Prostate gland (tissue), 2 donors: Measurements from ENCODE around the gene OR13C5.
"Not testable (repeated sequence)": the region's sequence is repeated elsewhere in the genome, so short reads cannot be mapped to it uniquely, and the experiment has no call there.

Experiments used
- POLR2A ChIP-seq: fragments of 450-650 bp; IDR thresholded peaks from one replicate; pipeline ENCODE4 v1.6.1; 2016; ENCODE audit warnings: antibody characterized with exemption, mild to moderate bottlenecking
- POLR2AphosphoS5 ChIP-seq: sonication (generic); formaldehyde crosslinking; IDR thresholded peaks from one replicate; pipeline ENCODE4 v1.6.1; 2017; ENCODE audit warnings: antibody characterized with exemption
- TF ChIP-seq, protein P1 (sequence below), 4 experiments: fragments of 200-600 bp in 2 of 4; fragments of 450-650 bp in 2 of 4; sonication (generic) in 2 of 4; IDR thresholded peaks; 1 replicate in 3 of 4; 2 replicates in 1 of 4; pipeline ENCODE4 v1.5.1; 2016 to 2019; ENCODE audit warnings: antibody characterized with exemption in 4 of 4, mild to moderate bottlenecking in 2 of 4, moderate library complexity in 2 of 4

DNA sequence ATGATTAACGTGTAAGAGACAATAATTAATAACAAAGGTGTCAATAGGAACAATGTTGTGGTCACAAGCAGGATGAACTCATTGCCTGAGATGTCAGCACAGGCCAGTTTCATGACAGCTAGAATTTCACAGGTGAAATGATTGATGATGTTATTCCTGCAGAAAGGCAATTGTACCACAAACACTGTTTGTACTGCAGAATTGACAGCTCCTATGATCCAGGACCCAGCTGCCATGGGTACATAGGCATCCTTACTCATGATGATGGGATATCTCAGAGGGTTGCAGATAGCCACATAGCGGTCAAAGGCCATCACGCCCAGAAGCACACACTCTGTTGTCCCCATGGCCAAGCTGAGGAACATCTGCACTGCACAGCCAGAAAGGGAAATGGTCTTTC lies 464 bp downstream of the OR13C5 start:
- TF ChIP-seq, protein P1, sequence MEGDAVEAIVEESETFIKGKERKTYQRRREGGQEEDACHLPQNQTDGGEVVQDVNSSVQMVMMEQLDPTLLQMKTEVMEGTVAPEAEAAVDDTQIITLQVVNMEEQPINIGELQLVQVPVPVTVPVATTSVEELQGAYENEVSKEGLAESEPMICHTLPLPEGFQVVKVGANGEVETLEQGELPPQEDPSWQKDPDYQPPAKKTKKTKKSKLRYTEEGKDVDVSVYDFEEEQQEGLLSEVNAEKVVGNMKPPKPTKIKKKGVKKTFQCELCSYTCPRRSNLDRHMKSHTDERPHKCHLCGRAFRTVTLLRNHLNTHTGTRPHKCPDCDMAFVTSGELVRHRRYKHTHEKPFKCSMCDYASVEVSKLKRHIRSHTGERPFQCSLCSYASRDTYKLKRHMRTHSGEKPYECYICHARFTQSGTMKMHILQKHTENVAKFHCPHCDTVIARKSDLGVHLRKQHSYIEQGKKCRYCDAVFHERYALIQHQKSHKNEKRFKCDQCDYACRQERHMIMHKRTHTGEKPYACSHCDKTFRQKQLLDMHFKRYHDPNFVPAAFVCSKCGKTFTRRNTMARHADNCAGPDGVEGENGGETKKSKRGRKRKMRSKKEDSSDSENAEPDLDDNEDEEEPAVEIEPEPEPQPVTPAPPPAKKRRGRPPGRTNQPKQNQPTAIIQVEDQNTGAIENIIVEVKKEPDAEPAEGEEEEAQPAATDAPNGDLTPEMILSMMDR (IDR thresholded peaks at IDR 0.05) = not testable (repeated sequence)
- not testable (repeated sequence) for TF ChIP-seq POLR2AphosphoS5, POLR2A
